Astrocyte (in vitro differentiated cells and primary cell): Measurements from ENCODE around the gene MLST8. TPM values are rescaled to one million over a fixed set of nuclear protein-coding genes. Genes with fewer than 3 reads are reported as not detected.

ENCODE experiments used
- DNase-seq: peaks from one replicate; pipeline ENCODE4 v3.0.0-alpha.2; 2010; ENCODE audit warnings: low read depth
- FAIRE-seq: peaks from 2 replicates; lab custom pipeline; 2011; peaks lifted over from hg19 to GRCh38; lab: Jason Lieb, UNC
- H2AFZ ChIP-seq: 2 replicates; pipeline ENCODE4 v1.6.0; 2012; ENCODE audit warnings: low read depth, low read length, inconsistent platforms
- H3K27ac ChIP-seq: 2 replicates; pipeline ENCODE4 v1.5.1; 2011; ENCODE audit warnings: low read depth, low read length, inconsistent platforms
- H3K27me3 ChIP-seq: 2 replicates; pipeline ENCODE4 v1.6.0; 2011; ENCODE audit warnings: low read length, inconsistent platforms; ENCODE audit not compliant: insufficient read depth
- H3K36me3 ChIP-seq: 2 replicates; pipeline ENCODE4 v1.5.1; 2011; ENCODE audit warnings: low read length, inconsistent platforms; ENCODE audit not compliant: insufficient read depth
- H3K4me1 ChIP-seq: 2 replicates; pipeline ENCODE4 v1.5.1; 2011; ENCODE audit warnings: low read length, inconsistent platforms; ENCODE audit not compliant: insufficient read depth
- H3K4me2 ChIP-seq: 2 replicates; pipeline ENCODE4 v1.6.0; 2012; ENCODE audit warnings: low read length, inconsistent platforms
- H3K4me3 ChIP-seq: 2 replicates; pipeline ENCODE4 v1.5.1; 2011; ENCODE audit warnings: low read depth, mild to moderate bottlenecking, low read length, inconsistent platforms; ENCODE audit not compliant: insufficient read depth
- H3K79me2 ChIP-seq: 2 replicates; pipeline ENCODE4 v1.6.0; 2012; ENCODE audit warnings: mild to moderate bottlenecking, low read length, inconsistent platforms; ENCODE audit not compliant: insufficient read depth
- H3K9ac ChIP-seq: 2 replicates; pipeline ENCODE4 v1.6.0; 2012; ENCODE audit warnings: mild to moderate bottlenecking, low read length, inconsistent platforms
- H3K9me3 ChIP-seq: 2 replicates; pipeline ENCODE4 v1.5.1; 2012; ENCODE audit warnings: low read depth, mild to moderate bottlenecking, low read length, inconsistent platforms; ENCODE audit not compliant: insufficient read depth
- H4K20me1 ChIP-seq: 2 replicates; pipeline ENCODE4 v1.6.0; 2012; ENCODE audit warnings: low read length, inconsistent platforms; ENCODE audit not compliant: insufficient read depth
- H3K27ac Mint-ChIP-seq: one replicate; pipeline ENCODE4 v1.8.0; 2021; ENCODE audit warnings: mild to moderate bottlenecking, mixed read lengths; ENCODE audit not compliant: unreplicated experiment
- H3K27me3 Mint-ChIP-seq: one replicate; pipeline ENCODE4 v1.8.0; 2021; ENCODE audit warnings: low read depth, mixed read lengths; ENCODE audit not compliant: unreplicated experiment
- H3K36me3 Mint-ChIP-seq: one replicate; pipeline ENCODE4 v1.8.0; 2021; ENCODE audit warnings: low read depth, mixed read lengths; ENCODE audit not compliant: unreplicated experiment
- H3K4me1 Mint-ChIP-seq: one replicate; pipeline ENCODE4 v1.8.0; 2021; ENCODE audit warnings: low read depth, mixed read lengths; ENCODE audit not compliant: unreplicated experiment
- H3K4me3 Mint-ChIP-seq: one replicate; pipeline ENCODE4 v1.8.0; 2021; ENCODE audit warnings: mild to moderate bottlenecking, moderate library complexity, mixed read lengths; ENCODE audit not compliant: unreplicated experiment
- H3K9me3 Mint-ChIP-seq: one replicate; pipeline ENCODE4 v1.8.0; 2021; ENCODE audit warnings: mild to moderate bottlenecking, mixed read lengths; ENCODE audit not compliant: unreplicated experiment
- EZH2 ChIP-seq: IDR thresholded peaks from 2 replicates; pipeline ENCODE4 v1.6.1; 2012; ENCODE audit warnings: mild to moderate bottlenecking, low read length, inconsistent platforms; ENCODE audit not compliant: insufficient read depth
- total RNA-seq: library from RNA; stranded (reverse); gene quantifications from 2 replicates; pipeline ENCODE4 v1.2.1, GENCODE V29; 2021
- TF ChIP-seq, protein P1 (sequence below): IDR thresholded peaks from 2 replicates; pipeline ENCODE4 v1.5.1; 2011; ENCODE audit warnings: low read depth, mild to moderate bottlenecking, inconsistent platforms, low read length, moderate library complexity; ENCODE audit not compliant: insufficient read depth

Gene MLST8
- total RNA-seq, 1 donor from 2014 or later: 34.7 TPM

DNA sequence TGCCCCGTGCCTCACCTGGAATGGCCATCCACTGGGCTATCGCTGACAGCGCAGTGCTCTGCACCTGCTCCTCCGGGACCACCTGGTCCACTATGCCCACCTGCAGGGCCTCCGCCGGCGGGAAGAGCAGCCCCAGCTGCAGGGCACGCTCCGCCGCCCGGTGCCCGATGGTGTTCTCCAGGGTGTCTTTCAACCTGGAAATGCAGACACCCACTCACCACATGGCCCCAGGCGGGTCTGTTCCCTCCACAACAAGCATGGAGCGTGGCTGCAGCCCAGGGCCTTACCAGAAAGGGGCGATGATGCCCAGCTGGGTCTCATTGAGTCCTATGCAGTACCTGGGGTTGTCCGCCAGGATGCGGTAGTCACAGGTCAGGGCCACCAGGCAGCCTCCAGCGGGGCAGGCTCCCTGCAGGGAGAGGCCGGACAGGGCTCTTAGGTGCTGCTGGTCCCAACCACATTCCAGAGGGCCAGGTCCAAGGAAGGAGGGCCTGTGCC is 37.8 kb downstream of the MLST8 start:
- DNase-seq (no peak), FAIRE-seq (no peak)
- no peaks in the 10 kb centered on the region for H3K79me2 ChIP-seq
- no peak overlapping the region for H3K4me3 ChIP-seq
- Mint-ChIP-seq H3K27ac (no peak overlapping the region), H3K36me3 (peaks cover 12% of the 10 kb centered on the region), H3K4me1 (no peaks in the 10 kb centered on the region), H3K9me3 (no peaks in the 10 kb centered on the region), H3K27me3 (no peaks in the 10 kb centered on the region), H3K4me3 (no peak overlapping the region)
- H3K4me1 ChIP-seq: no peaks in the 10 kb centered on the region
- no peaks in the 10 kb centered on the region for H3K9me3 ChIP-seq
- H3K27me3 ChIP-seq: no peaks in the 10 kb centered on the region
- TF ChIP-seq, protein P1, sequence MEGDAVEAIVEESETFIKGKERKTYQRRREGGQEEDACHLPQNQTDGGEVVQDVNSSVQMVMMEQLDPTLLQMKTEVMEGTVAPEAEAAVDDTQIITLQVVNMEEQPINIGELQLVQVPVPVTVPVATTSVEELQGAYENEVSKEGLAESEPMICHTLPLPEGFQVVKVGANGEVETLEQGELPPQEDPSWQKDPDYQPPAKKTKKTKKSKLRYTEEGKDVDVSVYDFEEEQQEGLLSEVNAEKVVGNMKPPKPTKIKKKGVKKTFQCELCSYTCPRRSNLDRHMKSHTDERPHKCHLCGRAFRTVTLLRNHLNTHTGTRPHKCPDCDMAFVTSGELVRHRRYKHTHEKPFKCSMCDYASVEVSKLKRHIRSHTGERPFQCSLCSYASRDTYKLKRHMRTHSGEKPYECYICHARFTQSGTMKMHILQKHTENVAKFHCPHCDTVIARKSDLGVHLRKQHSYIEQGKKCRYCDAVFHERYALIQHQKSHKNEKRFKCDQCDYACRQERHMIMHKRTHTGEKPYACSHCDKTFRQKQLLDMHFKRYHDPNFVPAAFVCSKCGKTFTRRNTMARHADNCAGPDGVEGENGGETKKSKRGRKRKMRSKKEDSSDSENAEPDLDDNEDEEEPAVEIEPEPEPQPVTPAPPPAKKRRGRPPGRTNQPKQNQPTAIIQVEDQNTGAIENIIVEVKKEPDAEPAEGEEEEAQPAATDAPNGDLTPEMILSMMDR: no peak
- TF ChIP-seq EZH2: no peak
- peaks cover 23% of the 10 kb centered on the region for H4K20me1 ChIP-seq
- H2AFZ ChIP-seq: no peak overlapping the region
- H3K27ac ChIP-seq: no peak overlapping the region
- no peak overlapping the region for H3K4me2 ChIP-seq
- H3K36me3 ChIP-seq: peaks cover 8% of the 10 kb centered on the region
- no peak overlapping the region for H3K9ac ChIP-seq

DNA sequence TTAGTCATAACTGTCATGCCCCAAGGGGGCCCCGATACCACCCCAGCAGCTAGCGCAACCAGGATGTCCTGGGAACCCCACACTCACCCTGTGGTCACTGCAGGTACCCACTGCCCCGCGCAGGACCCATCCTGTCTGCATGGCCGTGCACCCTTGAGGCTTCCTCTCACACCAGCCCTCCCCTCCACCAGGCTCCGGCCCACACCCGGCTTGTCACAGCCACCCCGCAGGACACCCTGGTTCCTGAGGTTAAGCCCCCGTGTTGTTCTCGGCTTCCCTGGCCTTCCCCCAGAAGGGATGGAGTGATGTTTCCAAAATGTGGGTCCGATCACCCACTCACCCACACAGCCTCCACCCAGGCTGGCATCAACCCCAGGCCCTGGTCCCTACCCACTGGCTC is 38.5 kb downstream of the MLST8 start:
- Histone ChIP-seq H3K36me3 (peaks cover 10% of the 10 kb centered on the region), H3K4me1 (no peaks in the 10 kb centered on the region), H3K4me2 (no peak overlapping the region), H3K9ac (no peak overlapping the region), H4K20me1 (peaks cover 26% of the 10 kb centered on the region), H3K9me3 (no peaks in the 10 kb centered on the region), H3K79me2 (no peaks in the 10 kb centered on the region), H3K27ac (no peak overlapping the region), H2AFZ (no peak overlapping the region), H3K27me3 (no peaks in the 10 kb centered on the region), H3K4me3 (no peak overlapping the region)
- H3K4me1 Mint-ChIP-seq: no peaks in the 10 kb centered on the region
- H3K9me3 Mint-ChIP-seq: no peaks in the 10 kb centered on the region
- FAIRE-seq (no peak), DNase-seq (no peak)
- TF ChIP-seq, protein P1: no peak
- TF ChIP-seq EZH2: no peak
- H3K27ac Mint-ChIP-seq: no peak overlapping the region
- peaks cover 12% of the 10 kb centered on the region for H3K36me3 Mint-ChIP-seq
- no peak overlapping the region for H3K4me3 Mint-ChIP-seq
- H3K27me3 Mint-ChIP-seq: no peaks in the 10 kb centered on the region

DNA sequence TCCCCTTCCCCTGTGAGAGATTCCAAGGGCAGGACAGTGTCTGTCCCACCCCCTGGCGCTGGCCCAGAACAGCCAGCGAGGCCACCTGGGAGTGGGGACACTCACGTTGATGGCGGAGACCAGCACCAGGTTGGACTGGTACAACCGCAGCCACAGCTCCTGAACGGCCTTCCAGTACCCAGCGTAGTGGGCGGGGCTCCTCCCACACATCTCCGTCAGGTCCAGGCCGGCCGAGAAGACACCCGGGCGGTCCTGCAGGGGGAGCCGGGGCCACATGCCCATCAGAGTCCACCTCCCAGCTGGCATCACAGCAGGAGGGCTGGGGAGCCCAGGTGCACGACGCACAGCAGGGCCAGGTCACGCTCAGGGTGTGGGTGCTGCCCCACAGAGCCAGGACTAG is 39.0 kb downstream of the MLST8 start:
- Histone ChIP-seq H3K79me2 (no peaks in the 10 kb centered on the region), H3K4me2 (no peak overlapping the region), H3K27ac (no peak overlapping the region), H3K9ac (no peak overlapping the region), H3K4me1 (no peaks in the 10 kb centered on the region), H2AFZ (no peak overlapping the region), H3K4me3 (no peak overlapping the region), H3K36me3 (peaks cover 10% of the 10 kb centered on the region), H3K27me3 (no peaks in the 10 kb centered on the region), H3K9me3 (no peaks in the 10 kb centered on the region), H4K20me1 (peaks cover 21% of the 10 kb centered on the region)
- no peaks in the 10 kb centered on the region for H3K4me1 Mint-ChIP-seq
- H3K9me3 Mint-ChIP-seq: no peaks in the 10 kb centered on the region
- DNase-seq: no peak
- H3K36me3 Mint-ChIP-seq: peaks cover 12% of the 10 kb centered on the region
- H3K27me3 Mint-ChIP-seq: no peaks in the 10 kb centered on the region
- FAIRE-seq: no peak
- H3K27ac Mint-ChIP-seq: no peak overlapping the region
- H3K4me3 Mint-ChIP-seq: no peak overlapping the region
- no peak for TF ChIP-seq EZH2
- TF ChIP-seq, protein P1: no peak
